Suprapubic skin (tissue), 4 donors: Measurements from ENCODE around the gene CCDC126.

Experiments used
- EP300 ChIP-seq: sonication (generic); formaldehyde crosslinking; IDR thresholded peaks from one replicate; pipeline ENCODE4 v1.6.1; 2017; ENCODE audit warnings: antibody characterized with exemption
- POLR2A ChIP-seq, 2 donors: fragments of 450-650 bp; IDR thresholded peaks; one replicate each; pipeline ENCODE4 v1.6.1; 2017; ENCODE audit warnings: antibody characterized with exemption in 2 of 2, mild to moderate bottlenecking in 2 of 2, moderate library complexity in 2 of 2
- POLR2AphosphoS5 ChIP-seq, 3 donors: sonication (generic); formaldehyde crosslinking; IDR thresholded peaks; one replicate each; pipeline ENCODE4 v1.6.1; 2017; ENCODE audit warnings: antibody characterized with exemption in 3 of 3
- TF ChIP-seq, protein P1 (sequence below), 2 donors: fragments of 200-600 bp in 1 of 2; fragments of 450-650 bp in 1 of 2; sonication (generic) in 1 of 2; IDR thresholded peaks; one replicate each; pipeline ENCODE4 v1.5.1; 2016 to 2019; ENCODE audit warnings: antibody characterized with exemption in 2 of 2, mild to moderate bottlenecking in 1 of 2, moderate library complexity in 1 of 2

DNA sequence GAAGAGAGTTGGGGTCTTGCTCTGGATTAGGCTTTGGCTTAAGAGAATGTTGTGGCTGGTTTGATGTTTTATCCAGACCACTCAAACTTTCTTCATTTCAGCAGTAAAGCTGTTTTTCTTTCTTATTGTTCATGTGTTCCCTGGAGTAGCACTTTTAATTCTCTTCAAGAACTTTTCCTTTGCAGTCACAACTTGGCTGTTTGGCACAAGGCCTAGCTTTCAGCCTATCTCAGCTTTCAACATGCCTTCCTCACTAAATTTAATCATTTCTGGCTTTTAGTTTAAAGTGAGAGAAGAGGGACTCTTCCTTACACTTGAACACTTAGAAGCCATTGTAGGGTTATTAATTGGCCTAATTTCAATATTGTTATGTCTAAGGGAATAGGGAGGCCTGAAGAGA is 18.1 kb downstream of the CCDC126 start:
- no peak for TF ChIP-seq POLR2A (IDR thresholded peaks at IDR 0.05)
- TF ChIP-seq, protein P1, sequence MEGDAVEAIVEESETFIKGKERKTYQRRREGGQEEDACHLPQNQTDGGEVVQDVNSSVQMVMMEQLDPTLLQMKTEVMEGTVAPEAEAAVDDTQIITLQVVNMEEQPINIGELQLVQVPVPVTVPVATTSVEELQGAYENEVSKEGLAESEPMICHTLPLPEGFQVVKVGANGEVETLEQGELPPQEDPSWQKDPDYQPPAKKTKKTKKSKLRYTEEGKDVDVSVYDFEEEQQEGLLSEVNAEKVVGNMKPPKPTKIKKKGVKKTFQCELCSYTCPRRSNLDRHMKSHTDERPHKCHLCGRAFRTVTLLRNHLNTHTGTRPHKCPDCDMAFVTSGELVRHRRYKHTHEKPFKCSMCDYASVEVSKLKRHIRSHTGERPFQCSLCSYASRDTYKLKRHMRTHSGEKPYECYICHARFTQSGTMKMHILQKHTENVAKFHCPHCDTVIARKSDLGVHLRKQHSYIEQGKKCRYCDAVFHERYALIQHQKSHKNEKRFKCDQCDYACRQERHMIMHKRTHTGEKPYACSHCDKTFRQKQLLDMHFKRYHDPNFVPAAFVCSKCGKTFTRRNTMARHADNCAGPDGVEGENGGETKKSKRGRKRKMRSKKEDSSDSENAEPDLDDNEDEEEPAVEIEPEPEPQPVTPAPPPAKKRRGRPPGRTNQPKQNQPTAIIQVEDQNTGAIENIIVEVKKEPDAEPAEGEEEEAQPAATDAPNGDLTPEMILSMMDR (IDR thresholded peaks at IDR 0.05), result no peak
- no peak for TF ChIP-seq EP300
- TF ChIP-seq POLR2AphosphoS5 (IDR thresholded peaks at IDR 0.05), result no peak
